ENCODE data around the gene ART5. TPM values are rescaled to one million over a fixed set of nuclear protein-coding genes. Genes with fewer than 3 reads are reported as not detected.

ART5 gene
- total and polyA plus RNA-seq, 2 experiments from 2014 or later = 6.4 to 12.9 TPM

GRCh38 chr11:3662856-3663255 lies 21.1 kb upstream of the ART5 start:
- no peaks in the 10 kb centered on the region for H3K4me1 ChIP-seq (ENCODE audit: insufficient read depth)
- peaks cover 10% of the 10 kb centered on the region for H3K36me3 Mint-ChIP-seq (ENCODE audit: low read depth)
- H3K9me2 ChIP-seq (ENCODE audit: insufficient read depth) = peaks cover 4% of the 10 kb centered on the region; the same call in 1 of the 2 replicates
- H2AFZ ChIP-seq = no peak overlapping the region
- H3K4me3 Mint-ChIP-seq = no peak overlapping the region
- H3K27me3 Mint-ChIP-seq (ENCODE audit: insufficient read depth, low read depth, poor library complexity) = peaks cover 11% of the 10 kb centered on the region
- DNase-seq (ENCODE audit: low spot score) (no peak), ATAC-seq (no peak)
- no peaks in the 10 kb centered on the region for H3K36me3 ChIP-seq (ENCODE audit: insufficient read depth)
- no peaks in the 10 kb centered on the region for H3K4me1 Mint-ChIP-seq
- H3K79me2 ChIP-seq (replicated peaks; ENCODE audit: insufficient read depth) = no peaks in the 10 kb centered on the region
- H3K27ac ChIP-seq (ENCODE audit: low read depth) = no peak overlapping the region
- H3K27me3 ChIP-seq (ENCODE audit: insufficient read depth) = no peaks in the 10 kb centered on the region
- no peaks in the 10 kb centered on the region for H4K20me1 ChIP-seq (replicated peaks; ENCODE audit: insufficient read depth)
- H3K9me3 Mint-ChIP-seq = peaks cover 7% of the 10 kb centered on the region; the same call in 2 of the 3 replicates
- H3K4me3 ChIP-seq = no peak overlapping the region
- no peaks in the 10 kb centered on the region for H3F3A ChIP-seq (replicated peaks; ENCODE audit: low read depth)
- TF ChIP-seq EZH2 (IDR thresholded peaks at IDR 0.05; ENCODE audit: low read depth, unreplicated experiment) (no peak), EZH2phosphoT487 (IDR thresholded peaks at IDR 0.05; ENCODE audit: unreplicated experiment) (no peak), POLR2AphosphoS5 (IDR thresholded peaks at IDR 0.05; ENCODE audit: low read depth) (no peak), ZNF114 (CRISPR knock-in tag; IDR thresholded peaks at IDR 0.05) (no peak), NANOG (IDR thresholded peaks at IDR 0.05; ENCODE audit: borderline replicate concordance) (no peak), REST (IDR thresholded peaks at IDR 0.05; ENCODE audit: unreplicated experiment) (no peak), JUNB (IDR thresholded peaks at IDR 0.05; ENCODE audit: unreplicated experiment) (no peak), CREB1 (CRISPR knock-in tag; IDR thresholded peaks at IDR 0.05; ENCODE audit: low read depth) (no peak), ZNF331 (CRISPR knock-in tag; IDR thresholded peaks at IDR 0.05; ENCODE audit: low read depth) (no peak)
- no peak overlapping the region for H3K4me2 ChIP-seq
- H3K27ac Mint-ChIP-seq = no peak overlapping the region

GRCh38 chr11:3660960-3661359 lies 19.2 kb upstream of the ART5 start:
- Mint-ChIP-seq H3K27me3 (ENCODE audit: insufficient read depth, low read depth, poor library complexity) (peaks cover 11% of the 10 kb centered on the region), H3K36me3 (ENCODE audit: low read depth) (peaks cover 9% of the 10 kb centered on the region), H3K4me1 (no peaks in the 10 kb centered on the region), H3K4me3 (no peak overlapping the region), H3K27ac (no peak overlapping the region), H3K9me3 (peaks cover 10% of the 10 kb centered on the region; the same call in 2 of the 3 replicates)
- Histone ChIP-seq H2AFZ (no peak overlapping the region), H3K4me3 (no peak overlapping the region), H3K36me3 (ENCODE audit: insufficient read depth) (no peaks in the 10 kb centered on the region), H4K20me1 (replicated peaks; ENCODE audit: insufficient read depth) (no peaks in the 10 kb centered on the region), H3K79me2 (replicated peaks; ENCODE audit: insufficient read depth) (no peaks in the 10 kb centered on the region), H3K4me2 (no peak overlapping the region), H3K27me3 (ENCODE audit: insufficient read depth) (no peaks in the 10 kb centered on the region), H3K27ac (ENCODE audit: low read depth) (no peak overlapping the region), H3K4me1 (ENCODE audit: insufficient read depth) (no peaks in the 10 kb centered on the region), H3F3A (replicated peaks; ENCODE audit: low read depth) (no peaks in the 10 kb centered on the region), H3K9me2 (ENCODE audit: insufficient read depth) (peaks cover 4% of the 10 kb centered on the region; the same call in 1 of the 2 replicates)
- DNase-seq (ENCODE audit: low spot score) (no peak), ATAC-seq (no peak)
- TF ChIP-seq NANOG (IDR thresholded peaks at IDR 0.05; ENCODE audit: borderline replicate concordance) (no peak), EZH2 (IDR thresholded peaks at IDR 0.05; ENCODE audit: low read depth, unreplicated experiment) (no peak), ZNF462 (CRISPR knock-in tag; IDR thresholded peaks at IDR 0.05) (no peak), ZNF331 (CRISPR knock-in tag; IDR thresholded peaks at IDR 0.05; ENCODE audit: low read depth) (no peak), STAT1 (IDR thresholded peaks at IDR 0.05; ENCODE audit: unreplicated experiment) (no peak), ETS1 (IDR thresholded peaks at IDR 0.05) (no peak)

All from GM23338 (cell line).